Effector CD8-positive, alpha-beta T cell (primary cell): ENCODE data around the gene CCL1.

ENCODE experiments used
- DNase-seq: peaks from one replicate; lab custom pipeline; 2025; lab: John Stamatoyannopoulos, UW
- total RNA-seq, 4 experiments: gene quantifications; one replicate each; lab custom pipeline; 2026; lab: John Stamatoyannopoulos, UW

The CCL1 gene, protein sequence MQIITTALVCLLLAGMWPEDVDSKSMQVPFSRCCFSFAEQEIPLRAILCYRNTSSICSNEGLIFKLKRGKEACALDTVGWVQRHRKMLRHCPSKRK
- total RNA-seq, result 0 reads per million in 4 experiments

DNA sequence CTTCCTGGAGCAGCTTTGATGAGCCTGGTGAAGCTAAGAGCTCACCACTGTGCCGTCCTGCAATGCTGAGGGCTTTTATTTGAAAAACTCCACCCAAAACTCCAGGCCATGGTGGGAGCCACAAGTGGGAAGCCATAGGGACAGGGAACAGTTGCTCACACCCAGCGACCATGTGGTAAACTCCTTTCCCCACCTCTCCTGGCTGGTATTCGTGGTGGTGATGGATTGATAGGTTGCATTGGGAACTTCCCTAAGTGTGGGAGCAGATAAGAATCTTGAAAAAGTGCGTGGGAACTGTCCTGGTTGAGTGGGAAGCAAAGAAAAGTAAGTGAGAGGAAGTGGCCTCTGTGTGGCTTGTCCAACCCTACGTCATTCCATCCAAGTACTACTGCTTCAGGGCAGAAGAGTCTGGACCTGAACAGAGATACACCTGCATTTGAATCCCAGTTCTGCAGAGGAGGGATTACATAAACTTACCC, at the start of gene CCL1:
Gene CCL1, minus strand, starts transcription at position 51 of the 479 bp plus-strand sequence. CDS start 72 bp downstream, outside the sequence.
- DNase-seq, result no peak

DNA sequence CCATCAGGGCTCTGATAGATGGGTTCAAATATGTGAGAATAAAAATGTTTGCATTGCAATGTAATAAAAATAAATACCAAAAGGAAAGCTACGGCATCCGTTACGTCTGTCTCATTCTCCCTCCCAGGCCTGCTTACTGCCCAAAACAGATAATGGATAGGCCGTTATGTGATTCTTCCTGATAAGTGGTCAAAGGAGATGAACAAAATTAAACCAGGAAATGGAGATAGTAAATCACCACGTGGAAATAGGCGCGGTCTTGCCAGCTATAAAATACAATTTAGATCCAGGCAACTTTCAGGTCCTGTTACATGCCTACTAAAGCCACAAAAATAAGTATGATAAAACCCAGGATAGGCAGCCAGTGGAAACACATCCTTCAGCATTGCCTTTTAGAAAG, 49.5 kb upstream of the CCL1 start:
- no peak for DNase-seq

DNA sequence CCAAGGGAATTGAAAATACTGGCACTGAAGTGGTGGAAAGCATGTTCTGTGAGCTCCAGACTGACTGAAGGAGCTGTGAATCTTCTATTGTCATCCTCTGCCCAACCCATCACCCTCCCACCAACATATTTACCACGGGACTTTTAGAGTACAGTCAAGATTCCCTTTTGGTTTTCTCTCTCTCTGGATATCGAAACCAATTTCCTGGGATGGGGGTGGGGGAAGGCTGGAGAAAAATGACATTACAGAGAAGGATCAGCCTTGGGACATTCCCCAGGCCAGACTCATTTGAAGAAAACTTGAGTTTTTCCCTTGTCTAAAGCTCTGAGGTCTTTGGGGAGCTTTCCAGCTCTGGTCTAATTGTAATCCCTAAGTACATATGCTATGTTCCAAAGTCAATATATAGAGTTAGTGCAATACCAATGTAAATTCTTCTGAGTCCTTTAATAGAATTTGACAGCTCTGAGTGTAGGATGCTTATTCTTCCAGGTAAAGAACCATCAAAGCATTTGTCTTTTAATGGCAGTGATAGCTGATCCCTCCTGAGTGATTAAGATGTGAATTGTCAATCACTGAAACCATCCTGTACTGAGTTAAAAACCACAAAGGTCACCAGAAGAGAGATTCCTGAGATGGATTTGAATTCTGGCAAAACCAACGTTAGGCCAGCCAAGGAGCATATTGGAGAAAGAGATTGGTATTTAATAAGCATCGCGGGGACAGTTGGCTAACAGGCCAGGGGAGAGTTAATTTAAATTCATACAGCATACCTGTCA, 48.8 kb upstream of the CCL1 start:
- no peak for DNase-seq

DNA sequence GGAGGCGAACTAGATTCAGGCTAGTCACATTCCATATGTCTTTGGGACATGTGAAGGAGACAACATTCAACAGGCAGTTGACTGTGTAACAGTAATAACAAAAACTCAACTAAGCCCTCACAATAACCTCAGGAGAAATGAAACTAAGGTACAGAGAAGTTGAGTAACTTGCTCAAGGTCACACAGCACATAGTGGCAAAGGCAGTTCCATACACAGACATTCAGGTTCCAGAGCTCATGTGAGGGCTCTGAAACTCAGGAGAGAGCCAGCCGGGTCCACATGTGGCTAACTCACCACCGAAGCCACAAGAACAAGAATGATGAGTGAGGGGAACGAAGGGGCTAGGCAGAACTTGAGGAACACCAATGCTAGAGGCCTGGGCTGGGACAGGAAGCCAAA, 46.3 kb upstream of the CCL1 start:
- no peak for DNase-seq

DNA sequence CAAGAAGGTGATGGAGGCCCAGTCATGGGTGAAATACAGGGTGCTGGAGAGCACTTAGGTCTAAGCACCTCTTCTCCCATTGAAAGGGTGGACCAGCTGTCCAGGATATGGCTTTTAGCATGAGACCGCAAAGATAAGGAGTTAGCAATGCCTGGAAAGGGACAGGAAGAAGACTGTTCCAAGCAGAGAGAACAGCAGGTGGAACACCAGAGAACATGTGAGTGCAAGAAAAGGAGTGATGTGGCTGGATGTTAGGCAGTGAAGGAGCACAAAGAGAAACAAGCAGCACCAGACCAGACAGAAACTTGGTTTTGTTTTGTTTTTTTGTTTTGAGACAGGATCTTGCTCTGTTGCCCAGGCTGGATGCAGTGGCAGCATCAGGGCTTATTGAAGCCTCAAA, 45.4 kb upstream of the CCL1 start:
- DNase-seq, result no peak

DNA sequence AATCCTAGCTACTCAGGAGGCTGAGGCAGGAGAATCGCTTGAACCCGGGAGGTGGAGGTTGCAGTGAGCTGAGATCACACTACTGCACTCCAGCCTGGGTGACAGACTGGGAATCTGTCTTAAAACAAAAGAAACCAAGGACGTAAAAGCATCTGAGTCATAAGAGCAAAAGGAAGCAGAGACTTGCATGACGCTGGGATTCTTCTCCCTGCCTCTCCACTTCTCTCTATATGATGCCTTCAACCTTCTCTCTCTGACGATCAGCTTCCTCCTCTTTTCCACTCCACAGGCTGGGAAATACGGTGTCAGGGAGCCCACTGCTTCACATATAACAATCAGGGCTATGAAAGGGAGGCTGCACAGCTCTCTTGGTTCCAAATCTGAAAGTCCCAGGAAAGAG, 43.2 kb upstream of the CCL1 start:
- DNase-seq, result no peak

DNA sequence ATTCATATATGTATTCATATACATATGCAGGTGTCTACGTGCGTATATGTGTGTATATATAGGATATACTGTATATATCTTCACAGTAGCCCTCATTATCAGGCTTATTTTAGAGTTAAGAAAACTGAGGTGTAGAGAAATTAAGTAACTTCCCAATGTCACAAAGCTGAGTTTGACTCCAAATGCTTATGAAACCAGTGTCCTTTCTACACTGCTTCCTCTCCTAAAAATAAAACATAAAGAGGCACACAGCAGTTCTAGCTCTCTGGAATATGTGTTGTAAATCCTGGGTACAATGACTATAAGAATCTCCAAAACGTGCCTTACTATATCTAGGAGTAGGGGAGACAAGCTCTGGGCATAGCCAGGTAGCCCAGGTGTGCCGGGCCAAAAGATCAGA, 40.0 kb upstream of the CCL1 start:
- DNase-seq, result no peak

DNA sequence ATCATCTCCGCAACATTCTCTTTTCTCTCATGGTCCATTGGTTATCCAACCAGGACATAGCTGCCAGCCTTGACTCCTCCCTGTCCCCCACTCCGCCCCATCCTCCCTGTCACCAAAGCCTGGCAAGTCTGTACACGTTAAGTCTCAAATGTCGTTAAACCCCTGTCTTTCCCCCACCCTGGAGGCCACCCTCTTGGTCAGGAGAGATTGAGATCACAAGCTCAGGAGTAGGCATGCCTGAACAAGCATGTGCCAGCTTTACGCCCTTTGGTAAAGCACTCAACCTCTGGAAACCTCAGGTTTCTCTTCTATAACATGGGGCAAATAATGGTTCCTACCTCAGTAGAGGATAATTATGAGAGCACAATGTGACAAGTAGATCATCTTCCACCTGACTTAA, 38.1 kb upstream of the CCL1 start:
- DNase-seq, result no peak

DNA sequence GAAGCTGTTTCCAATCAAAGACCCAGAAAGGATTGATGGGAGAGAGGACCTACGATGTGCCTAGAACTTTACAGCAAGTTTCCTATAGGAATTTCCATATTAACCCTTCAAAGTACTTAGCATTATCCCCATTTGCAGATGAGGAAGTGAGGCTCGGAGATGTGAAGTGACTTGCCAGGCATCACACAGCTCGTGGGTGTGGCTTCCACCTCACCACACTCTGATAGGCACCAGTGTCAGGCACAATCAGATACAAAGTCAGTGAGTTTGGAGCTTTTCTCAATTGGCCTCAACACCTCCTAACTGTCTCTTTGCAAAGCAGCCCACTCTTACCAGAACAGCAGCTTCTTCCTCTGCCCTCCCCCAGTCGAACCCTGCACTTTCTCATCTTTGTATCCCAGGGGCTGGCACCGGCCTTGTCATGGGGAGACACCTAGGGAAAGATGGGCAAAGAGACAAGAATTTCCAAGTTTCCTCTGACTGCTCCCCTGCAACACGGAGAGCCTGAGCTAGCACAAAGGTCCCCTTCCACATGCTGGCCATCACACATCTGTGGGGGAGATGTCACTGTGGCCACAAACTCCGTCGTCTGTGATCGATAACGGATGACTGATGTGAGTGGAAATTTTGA, 37.4 kb upstream of the CCL1 start:
- no peak for DNase-seq

DNA sequence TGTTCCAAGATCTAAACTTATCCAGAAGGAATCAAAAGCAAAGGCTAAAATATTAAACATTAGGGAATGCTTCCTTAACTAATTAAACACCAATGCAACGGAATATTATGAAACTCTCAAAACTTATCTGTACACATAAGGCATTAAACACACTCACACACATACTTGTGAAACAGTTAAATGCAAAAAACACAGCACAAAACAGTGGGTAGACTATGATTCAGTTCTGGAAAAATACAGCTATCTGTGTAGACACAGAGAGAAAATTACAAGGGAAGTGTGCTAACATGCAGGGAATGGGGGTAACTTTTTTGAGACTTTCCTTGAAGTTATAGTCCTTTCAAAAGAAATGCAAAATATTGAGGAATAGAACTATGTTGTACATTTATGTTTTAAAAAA, 36.7 kb upstream of the CCL1 start:
- DNase-seq, result no peak

DNA sequence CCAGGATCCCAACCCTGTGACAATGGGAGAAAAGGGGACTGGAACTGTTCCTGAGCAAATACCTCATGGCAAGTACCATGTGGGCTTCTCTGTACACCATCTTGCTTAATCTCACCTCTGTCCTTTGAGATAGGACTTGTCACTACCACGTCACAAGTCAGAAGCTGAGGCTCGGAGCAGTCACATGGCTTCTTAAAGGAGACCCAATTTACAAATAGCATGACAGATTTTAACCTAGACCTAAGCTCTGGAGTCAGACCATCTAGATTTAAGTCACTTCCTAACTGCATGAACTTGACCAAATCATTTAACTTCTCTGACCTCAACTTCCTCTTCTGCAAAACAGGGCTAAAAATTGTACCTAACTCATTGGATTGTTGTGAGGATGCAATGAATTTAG, 36.0 kb upstream of the CCL1 start:
- no peak for DNase-seq

DNA sequence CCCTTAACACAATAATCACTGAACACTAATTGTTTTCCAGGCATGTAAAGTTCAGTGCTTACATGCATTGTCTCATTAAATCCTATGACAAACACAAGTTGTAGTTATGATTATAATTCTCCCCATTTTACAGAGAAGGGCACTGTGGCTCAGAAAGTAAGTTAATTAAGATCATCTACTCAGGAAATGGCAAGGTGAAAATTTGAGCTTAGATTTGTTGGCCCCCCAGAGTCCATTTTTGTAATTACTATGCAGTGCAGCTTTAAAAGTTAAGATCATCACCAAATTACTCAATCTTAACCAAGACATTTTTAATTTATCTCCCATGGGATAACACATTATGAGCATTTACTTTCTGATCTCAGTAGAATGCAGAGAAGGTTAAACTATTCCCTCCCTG, 34.2 kb upstream of the CCL1 start:
- no peak for DNase-seq

DNA sequence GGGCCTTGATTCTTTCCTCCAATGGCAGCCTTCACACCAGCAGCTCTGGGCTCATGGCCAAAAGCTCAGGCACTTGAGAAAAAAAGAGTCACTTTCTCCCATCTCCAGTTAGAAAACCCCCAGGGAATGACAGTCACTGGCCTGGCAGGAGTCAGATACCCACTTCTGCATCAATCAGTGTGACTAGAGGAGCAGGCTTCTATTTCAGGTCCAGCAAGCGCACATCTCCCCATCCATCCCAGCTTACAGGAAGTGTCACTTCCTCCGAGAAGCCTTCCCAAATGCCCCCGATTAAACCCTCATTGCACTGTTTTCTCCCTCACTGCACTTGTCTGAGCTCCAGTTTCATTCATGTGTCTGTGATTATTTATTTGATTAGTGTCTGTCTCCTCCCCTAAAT, 30.4 kb upstream of the CCL1 start:
- DNase-seq, result no peak

DNA sequence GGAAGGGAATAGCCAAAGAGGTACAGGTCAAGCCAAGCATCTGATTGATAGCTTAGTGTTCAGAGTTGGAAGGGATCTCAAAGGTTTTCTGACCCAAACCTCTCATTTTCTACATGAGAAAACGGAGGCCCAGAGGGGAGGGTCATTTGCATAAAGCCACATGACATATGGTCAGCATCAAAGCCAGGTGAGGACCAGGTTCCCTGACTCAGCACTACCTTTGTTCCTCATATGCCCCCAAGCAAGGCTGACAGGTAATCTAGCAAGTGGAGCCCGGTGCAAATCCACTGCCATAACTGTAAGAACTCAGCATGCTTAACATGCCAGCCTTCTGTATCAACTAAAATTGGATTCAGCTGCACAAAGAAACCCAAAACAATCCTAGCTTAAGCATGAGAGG, 28.2 kb upstream of the CCL1 start:
- no peak for DNase-seq

DNA sequence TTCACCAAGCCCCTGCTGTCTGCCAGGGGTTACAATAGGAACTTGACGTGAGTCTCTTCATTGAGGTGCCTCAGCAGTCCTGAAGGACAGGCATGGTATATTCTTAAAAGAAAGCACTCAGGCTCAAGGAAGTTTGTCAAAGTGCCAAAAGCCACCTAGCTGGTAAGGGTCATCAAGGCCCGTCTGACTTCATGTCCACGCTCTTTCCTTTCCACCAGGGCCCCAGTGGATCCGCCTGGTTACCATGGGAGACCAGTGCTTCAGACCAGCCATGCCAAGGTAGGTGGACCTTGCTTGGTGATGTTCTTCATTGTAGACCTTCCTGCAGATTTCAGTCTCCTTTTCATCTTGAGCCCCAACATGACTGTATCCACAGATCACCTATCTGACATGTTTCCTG, 27.6 kb upstream of the CCL1 start:
- DNase-seq, result no peak

DNA sequence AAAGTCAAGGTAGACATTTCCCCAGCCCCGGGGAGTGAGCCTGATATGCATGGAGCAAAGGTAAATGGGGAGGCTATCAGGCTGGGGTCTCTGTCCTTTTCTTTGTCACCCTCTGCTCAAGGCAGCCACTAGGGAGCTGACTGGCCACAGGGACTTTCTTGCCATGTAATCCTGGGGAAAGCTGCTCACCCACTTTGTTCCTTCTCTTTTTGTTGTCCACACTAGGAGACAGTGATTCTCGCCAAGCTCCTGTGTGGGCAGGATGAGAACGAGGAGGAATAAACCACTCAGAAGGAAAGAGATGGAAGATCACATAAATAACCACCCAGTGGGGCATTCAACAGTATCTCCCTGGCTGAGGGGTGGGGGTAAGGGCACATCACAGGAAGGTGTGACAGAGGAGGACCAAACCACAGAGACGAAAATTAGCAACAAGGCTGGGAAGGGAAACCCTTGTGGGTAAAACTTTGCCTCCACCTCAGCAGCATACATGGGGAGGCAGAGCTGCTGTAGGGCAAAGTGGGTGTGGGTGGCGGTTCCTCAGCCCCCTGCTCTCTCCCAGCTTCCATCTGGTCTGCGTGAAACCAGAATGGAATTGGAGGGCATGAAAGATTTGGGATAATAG, 26.2 kb upstream of the CCL1 start:
- DNase-seq, result no peak

DNA sequence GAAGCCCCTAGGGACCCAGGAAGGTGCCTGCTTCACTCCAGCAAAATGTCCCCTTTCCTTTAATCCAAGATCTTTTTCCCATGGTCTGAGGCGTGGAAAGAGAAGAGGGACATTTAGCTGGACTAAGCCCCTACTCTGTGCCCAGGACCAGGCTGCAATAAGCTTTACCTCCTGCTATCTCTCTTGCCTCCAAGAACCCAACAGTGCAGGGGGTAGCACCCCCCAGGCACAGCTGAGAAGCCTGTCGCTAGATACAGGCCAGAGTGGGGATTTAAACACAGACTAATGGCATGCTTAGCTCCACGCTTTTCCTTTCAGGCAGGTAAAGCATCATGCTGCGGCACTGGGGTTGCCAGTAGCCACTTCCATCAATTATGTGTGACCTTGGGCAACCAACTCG, 24.5 kb upstream of the CCL1 start:
- no peak for DNase-seq

DNA sequence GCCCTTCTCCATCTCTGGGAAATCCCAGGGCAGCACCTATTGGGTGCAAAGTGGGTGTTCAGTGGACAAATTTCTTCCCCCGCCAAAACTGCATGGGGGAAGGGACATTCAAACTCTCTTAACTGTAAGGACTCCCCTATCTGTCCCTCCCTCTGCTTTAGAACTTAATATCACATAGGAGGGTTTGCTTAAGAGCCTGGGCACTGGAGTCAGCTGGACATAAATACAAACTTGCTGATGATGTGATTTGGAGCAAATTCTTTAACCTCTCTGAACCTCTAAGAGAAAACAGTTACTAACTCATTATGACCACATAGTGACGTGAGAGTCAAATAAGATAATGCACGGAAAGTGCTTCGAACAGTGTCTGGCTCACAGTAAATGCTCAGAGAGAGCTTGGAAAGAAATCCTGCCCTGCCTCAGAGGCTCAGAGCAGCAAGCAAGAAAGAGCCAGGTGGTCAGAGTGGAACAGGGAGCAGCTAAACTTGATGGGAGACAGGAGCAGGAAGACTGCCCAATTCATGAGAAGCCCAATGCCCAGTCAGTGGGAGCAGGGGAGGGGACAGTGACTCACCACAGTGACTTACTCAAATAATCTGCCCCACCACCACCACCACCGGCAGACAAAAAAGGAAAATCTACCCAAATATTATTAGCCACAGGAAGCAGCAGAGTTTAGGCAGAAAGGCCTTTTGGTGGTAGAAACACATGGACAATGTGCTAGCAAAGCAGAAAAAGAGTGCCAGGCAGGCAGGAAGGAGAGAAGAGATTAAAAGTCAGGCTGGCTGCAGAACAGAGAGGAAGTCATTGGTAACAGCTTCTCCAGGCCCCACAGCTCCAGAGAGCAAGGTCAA, 23.9 kb upstream of the CCL1 start:
- DNase-seq, result no peak

DNA sequence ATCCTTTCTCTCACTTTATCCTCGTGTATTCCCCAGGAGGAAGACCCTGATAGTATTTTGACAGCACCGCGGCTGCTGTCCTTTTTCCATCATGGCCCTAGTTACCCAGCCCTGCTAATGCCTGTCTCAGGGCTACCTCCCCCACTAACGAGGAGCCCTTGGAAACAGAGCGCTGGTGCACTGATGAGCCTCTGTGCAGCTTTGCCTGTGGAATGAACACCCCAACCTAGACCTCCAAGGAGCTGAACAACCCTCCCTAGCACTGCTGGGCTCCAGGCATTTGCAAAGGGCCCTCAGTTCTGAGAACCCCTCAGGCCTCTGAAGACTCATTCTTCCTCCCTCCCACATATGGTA, 23.3 kb upstream of the CCL1 start:
- no peak for DNase-seq

DNA sequence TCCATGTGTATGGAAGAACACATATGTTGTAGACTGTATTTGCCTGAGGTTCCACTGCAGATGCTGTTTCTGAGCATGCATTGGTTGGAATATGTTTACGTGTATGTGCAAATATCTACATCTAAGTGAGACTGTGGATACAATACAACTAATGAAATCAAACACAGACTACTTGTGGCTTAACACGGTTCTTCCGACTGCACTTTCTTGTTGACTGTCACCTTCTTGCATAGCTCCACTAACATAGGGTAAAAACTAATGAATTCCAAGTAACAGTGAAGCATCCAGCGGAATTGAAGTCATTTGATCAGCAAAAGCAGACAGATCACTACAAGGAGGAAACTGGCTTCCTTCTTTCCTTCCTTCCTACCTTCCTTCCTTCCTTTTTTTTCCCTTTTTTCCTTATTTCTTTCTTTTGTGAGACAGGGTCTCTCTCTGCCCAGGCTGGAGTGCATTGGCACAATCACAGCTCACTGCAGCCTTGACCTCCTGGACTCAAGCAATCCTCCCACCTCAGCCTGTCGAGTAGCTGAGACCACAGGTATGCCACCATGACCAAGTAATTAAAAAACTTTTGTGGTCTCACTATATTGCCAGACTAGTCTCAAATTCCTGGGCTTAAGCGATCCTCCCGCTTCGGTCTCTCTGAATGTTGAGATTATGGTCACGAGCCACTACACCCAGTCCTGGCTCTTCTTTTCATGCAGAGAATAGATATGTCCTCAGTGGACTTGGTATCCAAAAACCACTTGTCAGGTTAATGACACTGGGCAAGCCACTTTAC, 22.0 kb upstream of the CCL1 start:
- no peak for DNase-seq

DNA sequence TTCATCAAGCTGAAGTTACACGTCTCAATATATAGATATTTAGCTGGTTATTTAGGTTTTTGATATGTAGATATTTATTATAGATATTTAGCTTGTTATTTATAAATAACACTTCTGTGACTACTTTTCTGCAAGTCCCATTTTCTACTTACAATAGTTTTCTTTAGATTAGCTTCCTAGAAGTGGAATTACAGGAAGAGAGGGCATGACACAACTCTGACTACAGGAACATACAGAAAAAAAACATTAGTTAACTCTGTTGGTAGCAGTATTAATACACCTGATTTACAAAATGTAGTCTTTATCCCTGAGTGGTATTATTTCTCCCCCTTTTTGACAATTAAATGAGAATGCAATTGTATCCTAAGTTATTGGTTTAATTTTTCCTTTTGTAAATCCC, 21.2 kb upstream of the CCL1 start:
- no peak for DNase-seq
